PC-9 (cell line): ENCODE data around the gene SUN3.

ENCODE experiments used
- CTCF ChIP-seq: fragments of 200-600 bp; sonication (generic); conservative IDR thresholded peaks from 2 replicates; pipeline ENCODE4 v1.6.1; 2017; ENCODE audit warnings: mixed run types, antibody characterized with exemption, mild to moderate bottlenecking, moderate library complexity
- EZH2 ChIP-seq: fragments of 200-600 bp; sonication (generic); IDR thresholded peaks from 2 replicates; pipeline ENCODE4 v1.8.0; 2017; ENCODE audit warnings: antibody characterized with exemption, low read depth

GRCh38 chr7:47949703-47950102 lies 79.2 kb downstream of the SUN3 start:
- TF ChIP-seq EZH2 (no peak), CTCF (no peak)
